Measurements from ENCODE around the gene APBB2.

DNA sequence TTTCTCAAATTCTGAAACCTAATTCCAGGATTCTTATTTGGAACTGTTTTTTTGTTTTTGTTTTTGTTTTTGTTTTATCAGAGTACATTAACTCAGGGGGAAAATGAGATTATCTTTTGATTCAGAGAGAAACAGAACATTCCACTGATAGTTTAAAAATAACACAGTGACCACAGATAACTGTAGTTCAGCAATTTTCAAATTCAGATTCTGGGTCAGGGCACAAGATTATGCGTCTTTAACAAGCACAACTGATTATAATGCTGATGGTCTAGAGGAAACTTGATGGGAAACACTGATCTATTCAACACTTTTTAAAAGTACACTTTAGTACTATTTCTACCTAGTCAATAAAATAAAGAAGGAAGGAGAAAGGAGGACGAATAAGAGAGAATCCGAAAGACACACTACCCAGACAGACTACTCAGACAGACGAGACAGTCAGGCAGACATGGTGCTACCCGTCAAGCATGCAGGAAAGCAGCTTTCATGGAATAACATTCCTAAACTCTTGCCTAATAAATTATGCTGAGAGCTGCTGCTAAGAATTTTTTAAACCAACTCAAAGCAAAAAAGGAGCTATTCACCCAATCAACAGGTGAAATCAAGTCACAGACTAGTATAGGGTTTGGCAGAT, 59.0 kb downstream of the APBB2 start:
- TF ChIP-seq, protein P1, sequence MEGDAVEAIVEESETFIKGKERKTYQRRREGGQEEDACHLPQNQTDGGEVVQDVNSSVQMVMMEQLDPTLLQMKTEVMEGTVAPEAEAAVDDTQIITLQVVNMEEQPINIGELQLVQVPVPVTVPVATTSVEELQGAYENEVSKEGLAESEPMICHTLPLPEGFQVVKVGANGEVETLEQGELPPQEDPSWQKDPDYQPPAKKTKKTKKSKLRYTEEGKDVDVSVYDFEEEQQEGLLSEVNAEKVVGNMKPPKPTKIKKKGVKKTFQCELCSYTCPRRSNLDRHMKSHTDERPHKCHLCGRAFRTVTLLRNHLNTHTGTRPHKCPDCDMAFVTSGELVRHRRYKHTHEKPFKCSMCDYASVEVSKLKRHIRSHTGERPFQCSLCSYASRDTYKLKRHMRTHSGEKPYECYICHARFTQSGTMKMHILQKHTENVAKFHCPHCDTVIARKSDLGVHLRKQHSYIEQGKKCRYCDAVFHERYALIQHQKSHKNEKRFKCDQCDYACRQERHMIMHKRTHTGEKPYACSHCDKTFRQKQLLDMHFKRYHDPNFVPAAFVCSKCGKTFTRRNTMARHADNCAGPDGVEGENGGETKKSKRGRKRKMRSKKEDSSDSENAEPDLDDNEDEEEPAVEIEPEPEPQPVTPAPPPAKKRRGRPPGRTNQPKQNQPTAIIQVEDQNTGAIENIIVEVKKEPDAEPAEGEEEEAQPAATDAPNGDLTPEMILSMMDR (conservative IDR thresholded peaks at IDR 0.05): no peak
- TF ChIP-seq ZFX (IDR thresholded peaks at IDR 0.05): no peak
